GM23338 (cell line): ENCODE results near the gene WDCP. TPM values are rescaled to one million over a fixed set of nuclear protein-coding genes. Genes with fewer than 3 reads are reported as not detected.

Experiments used
- ATAC-seq: fragments of 200-7000 bp; cut with Tn5 transposase; 3 replicates; pipeline ENCODE4 v1.9.1; 2020
- DNase-seq: peaks from one replicate; pipeline ENCODE4 v3.0.0-alpha.2; 2015; ENCODE audit warnings: low spot score
- H2AFZ ChIP-seq: fragments of 200-600 bp; sonication (generic); 2 replicates; pipeline ENCODE4 v1.8.0; 2016; ENCODE audit warnings: antibody characterized with exemption, mild to moderate bottlenecking, moderate library complexity
- H3F3A ChIP-seq: fragments of 200-600 bp; sonication (generic); replicated peaks from 2 replicates; pipeline ENCODE4 v1.8.0; 2017; ENCODE audit warnings: antibody characterized with exemption, mixed run types, low read depth
- H3K27ac ChIP-seq: fragments of 200-600 bp; sonication (generic); 2 replicates; pipeline ENCODE4 v1.6.1; 2016; ENCODE audit warnings: low read depth
- H3K27me3 ChIP-seq: fragments of 200-600 bp; sonication (generic); 2 replicates; pipeline ENCODE4 v1.8.0; 2016; ENCODE audit warnings: mild to moderate bottlenecking, mixed run types, moderate library complexity; ENCODE audit not compliant: insufficient read depth
- H3K36me3 ChIP-seq: fragments of 200-600 bp; sonication (generic); 2 replicates; pipeline ENCODE4 v1.8.0; 2016; ENCODE audit warnings: mild to moderate bottlenecking; ENCODE audit not compliant: insufficient read depth
- H3K4me1 ChIP-seq: fragments of 200-600 bp; sonication (generic); 2 replicates; pipeline ENCODE4 v1.8.0; 2016; ENCODE audit warnings: mild to moderate bottlenecking, moderate library complexity; ENCODE audit not compliant: insufficient read depth
- H3K4me2 ChIP-seq: fragments of 200-600 bp; sonication (generic); 2 replicates; pipeline ENCODE4 v1.7.1; 2017; ENCODE audit warnings: mixed run types
- H3K4me3 ChIP-seq: fragments of 200-600 bp; sonication (generic); 2 replicates; pipeline ENCODE4 v1.6.1; 2016; ENCODE audit warnings: mixed run types
- H3K79me2 ChIP-seq: fragments of 200-600 bp; sonication (generic); replicated peaks from 2 replicates; pipeline ENCODE4 v1.8.0; 2017; ENCODE audit warnings: mild to moderate bottlenecking; ENCODE audit not compliant: insufficient read depth
- H3K9me2 ChIP-seq: fragments of 200-600 bp; sonication (generic); 2 replicates; pipeline ENCODE4 v1.8.0; 2017; ENCODE audit not compliant: insufficient read depth
- H4K20me1 ChIP-seq: fragments of 200-600 bp; sonication (generic); replicated peaks from 2 replicates; pipeline ENCODE4 v1.8.0; 2017; ENCODE audit warnings: mild to moderate bottlenecking; ENCODE audit not compliant: insufficient read depth
- H3K27ac Mint-ChIP-seq: 2 replicates; pipeline ENCODE4 v1.8.0; 2020; ENCODE audit warnings: inconsistent platforms, mild to moderate bottlenecking, moderate library complexity, mixed read lengths
- H3K27me3 Mint-ChIP-seq: 3 replicates; pipeline ENCODE4 v1.8.0; 2022; ENCODE audit warnings: low read depth, mild to moderate bottlenecking, moderate library complexity, mixed read lengths, inconsistent platforms; ENCODE audit not compliant: insufficient read depth, poor library complexity
- H3K36me3 Mint-ChIP-seq: 3 replicates; pipeline ENCODE4 v1.8.0; 2021; ENCODE audit warnings: low read depth, mild to moderate bottlenecking, inconsistent platforms, moderate library complexity, mixed read lengths
- H3K4me1 Mint-ChIP-seq: 3 replicates; pipeline ENCODE4 v1.8.0; 2020; ENCODE audit warnings: mild to moderate bottlenecking, inconsistent platforms, mixed read lengths
- H3K4me3 Mint-ChIP-seq: 3 replicates; pipeline ENCODE4 v1.8.0; 2021; ENCODE audit warnings: moderate library complexity, mild to moderate bottlenecking, inconsistent platforms, mixed read lengths
- H3K9me3 Mint-ChIP-seq: 3 replicates; pipeline ENCODE4 v1.8.0; 2020; ENCODE audit warnings: moderate library complexity, mild to moderate bottlenecking, inconsistent platforms, mixed read lengths
- CREB1 ChIP-seq: fragments of 250-450 bp; sonication (Bioruptor Pico); IDR thresholded peaks from 2 replicates; pipeline ENCODE4 v1.5.0; 2020; ENCODE audit warnings: low read depth, mild to moderate bottlenecking, moderate library complexity
- CTCF ChIP-seq, 2 experiments: fragments of 200-600 bp in 1 of 2; sonication (generic) in 1 of 2; conservative IDR thresholded peaks; 2 replicates each; pipeline versions ENCODE4 v1.5.1 to v1.6.1; 2016 to 2017; ENCODE audit warnings: antibody characterized with exemption in 2 of 2, low read depth in 2 of 2, mild to moderate bottlenecking in 2 of 2, moderate library complexity in 1 of 2
- EZH2 ChIP-seq: fragments of 200-600 bp; sonication (generic); IDR thresholded peaks from one replicate; pipeline ENCODE4 v1.8.0; 2017; ENCODE audit warnings: antibody characterized with exemption, mild to moderate bottlenecking, low read depth; ENCODE audit not compliant: unreplicated experiment
- JUNB ChIP-seq: IDR thresholded peaks from one replicate; pipeline ENCODE4 v1.6.1; 2016; ENCODE audit warnings: antibody characterized with exemption; ENCODE audit not compliant: unreplicated experiment
- NANOG ChIP-seq: IDR thresholded peaks from 2 replicates; pipeline ENCODE4 v1.6.1; 2016; ENCODE audit warnings: antibody characterized with exemption, borderline replicate concordance
- POLR2AphosphoS5 ChIP-seq: IDR thresholded peaks from 2 replicates; pipeline ENCODE4 v1.6.1; 2016; ENCODE audit warnings: antibody characterized with exemption, low read depth
- ZNF331 ChIP-seq: fragments of 250-450 bp; sonication (Bioruptor Pico); IDR thresholded peaks from 2 replicates; pipeline ENCODE4 v1.5.0; 2020; ENCODE audit warnings: low read depth, mild to moderate bottlenecking, moderate library complexity
- polyA plus RNA-seq: library from polyadenylated mRNA; unstranded; fragments of >200 nt; fragmentation: Nextera tagmentation; extraction: Ambion mirVana; gene quantifications from 2 replicates; pipeline ENCODE4 v1.2.1, GENCODE V29; 2016
- total RNA-seq: library from RNA; depleted of rRNA; stranded (reverse); fragments of >200 nt; shearing (Covaris generic); gene quantifications from 2 replicates; pipeline ENCODE4 v1.2.3, GENCODE V29; 2014
- TF ChIP-seq, protein P1 (sequence below): IDR thresholded peaks from one replicate; pipeline ENCODE4 v1.6.1; 2018; ENCODE audit warnings: antibody characterized with exemption; ENCODE audit not compliant: unreplicated experiment
- TF ChIP-seq, protein P2 (sequence below): fragments of 250-450 bp; sonication (Bioruptor Pico); IDR thresholded peaks from 2 replicates; pipeline ENCODE4 v1.5.0; 2020; ENCODE audit warnings: mild to moderate bottlenecking, moderate library complexity

Gene WDCP
- total and polyA plus RNA-seq, 2 experiments from 2014 or later: 10.5 to 28.6 TPM

- TF ChIP-seq CTCF (conservative IDR thresholded peaks at IDR 0.05; ENCODE audit: low read depth in 2 of 2) (no peak), EZH2 (no peak), ZNF331 (no peak)
Observed at GRCh38 chr2:24017711-24018110, 29.5 kb downstream of the WDCP start (continued).

DNA sequence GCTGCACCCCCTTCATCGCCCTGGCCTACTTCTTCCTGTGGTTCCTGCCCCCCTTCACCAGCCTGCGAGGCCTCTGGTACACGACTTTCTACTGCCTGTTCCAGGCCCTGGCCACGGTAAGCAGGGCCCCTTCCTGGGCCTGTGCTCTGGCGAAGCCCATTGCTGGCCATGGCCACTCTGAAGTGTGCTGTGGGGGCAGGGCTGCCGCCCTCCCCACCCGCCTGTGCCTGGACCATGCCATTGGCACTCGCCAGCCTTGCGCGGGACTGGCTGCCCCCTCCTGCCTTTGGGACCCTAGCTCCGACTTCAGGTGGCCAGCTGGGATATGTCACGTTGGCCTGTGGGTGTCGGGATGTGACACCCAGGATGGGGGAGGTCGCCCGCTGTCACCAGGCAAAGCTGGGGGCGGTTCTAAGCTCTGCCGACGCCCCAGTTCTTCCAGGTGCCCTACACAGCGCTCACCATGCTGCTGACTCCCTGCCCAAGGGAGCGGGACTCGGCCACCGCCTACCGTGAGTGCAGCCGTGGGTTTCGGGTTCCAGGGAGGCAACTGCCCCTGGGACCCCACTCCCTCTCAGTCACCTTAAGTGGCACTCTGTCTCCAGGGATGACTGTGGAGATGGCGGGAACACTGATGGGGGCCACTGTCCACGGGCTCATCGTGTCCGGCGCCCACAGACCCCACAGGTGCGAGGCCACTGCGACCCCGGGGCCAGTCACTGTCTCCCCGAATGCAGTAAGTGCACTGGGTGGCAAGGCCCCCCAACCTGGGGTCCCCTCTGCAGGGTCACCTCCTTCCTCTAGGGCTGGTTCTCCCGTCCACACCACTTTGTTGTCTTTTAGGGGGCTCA is 30.1 kb downstream of the WDCP start:
- Histone ChIP-seq H3K36me3 (no peaks in the 10 kb centered on the region), H3F3A (no peaks in the 10 kb centered on the region), H3K27ac (no peak overlapping the region), H3K9me2 (no peaks in the 10 kb centered on the region), H3K4me3 (no peak overlapping the region), H3K4me2 (no peak overlapping the region), H2AFZ (no peak overlapping the region), H3K4me1 (peaks cover 16% of the 10 kb centered on the region; the same call in 1 of the 2 replicates), H3K27me3 (no peaks in the 10 kb centered on the region), H4K20me1 (no peaks in the 10 kb centered on the region), H3K79me2 (no peaks in the 10 kb centered on the region)
- Mint-ChIP-seq H3K9me3 (no peaks in the 10 kb centered on the region), H3K4me1 (peaks cover 27% of the 10 kb centered on the region), H3K27ac (no peak overlapping the region), H3K4me3 (no peak overlapping the region), H3K36me3 (peaks cover 3% of the 10 kb centered on the region; the same call in 1 of the 3 replicates), H3K27me3 (peaks cover 14% of the 10 kb centered on the region)
- DNase-seq: no peak
- ATAC-seq: no peak
- no peak for TF ChIP-seq POLR2AphosphoS5
- TF ChIP-seq ZNF331: no peak
- TF ChIP-seq, protein P1, sequence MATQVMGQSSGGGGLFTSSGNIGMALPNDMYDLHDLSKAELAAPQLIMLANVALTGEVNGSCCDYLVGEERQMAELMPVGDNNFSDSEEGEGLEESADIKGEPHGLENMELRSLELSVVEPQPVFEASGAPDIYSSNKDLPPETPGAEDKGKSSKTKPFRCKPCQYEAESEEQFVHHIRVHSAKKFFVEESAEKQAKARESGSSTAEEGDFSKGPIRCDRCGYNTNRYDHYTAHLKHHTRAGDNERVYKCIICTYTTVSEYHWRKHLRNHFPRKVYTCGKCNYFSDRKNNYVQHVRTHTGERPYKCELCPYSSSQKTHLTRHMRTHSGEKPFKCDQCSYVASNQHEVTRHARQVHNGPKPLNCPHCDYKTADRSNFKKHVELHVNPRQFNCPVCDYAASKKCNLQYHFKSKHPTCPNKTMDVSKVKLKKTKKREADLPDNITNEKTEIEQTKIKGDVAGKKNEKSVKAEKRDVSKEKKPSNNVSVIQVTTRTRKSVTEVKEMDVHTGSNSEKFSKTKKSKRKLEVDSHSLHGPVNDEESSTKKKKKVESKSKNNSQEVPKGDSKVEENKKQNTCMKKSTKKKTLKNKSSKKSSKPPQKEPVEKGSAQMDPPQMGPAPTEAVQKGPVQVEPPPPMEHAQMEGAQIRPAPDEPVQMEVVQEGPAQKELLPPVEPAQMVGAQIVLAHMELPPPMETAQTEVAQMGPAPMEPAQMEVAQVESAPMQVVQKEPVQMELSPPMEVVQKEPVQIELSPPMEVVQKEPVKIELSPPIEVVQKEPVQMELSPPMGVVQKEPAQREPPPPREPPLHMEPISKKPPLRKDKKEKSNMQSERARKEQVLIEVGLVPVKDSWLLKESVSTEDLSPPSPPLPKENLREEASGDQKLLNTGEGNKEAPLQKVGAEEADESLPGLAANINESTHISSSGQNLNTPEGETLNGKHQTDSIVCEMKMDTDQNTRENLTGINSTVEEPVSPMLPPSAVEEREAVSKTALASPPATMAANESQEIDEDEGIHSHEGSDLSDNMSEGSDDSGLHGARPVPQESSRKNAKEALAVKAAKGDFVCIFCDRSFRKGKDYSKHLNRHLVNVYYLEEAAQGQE: no peak
- TF ChIP-seq CREB1 (CRISPR knock-in tag): no peak
- TF ChIP-seq, protein P2, sequence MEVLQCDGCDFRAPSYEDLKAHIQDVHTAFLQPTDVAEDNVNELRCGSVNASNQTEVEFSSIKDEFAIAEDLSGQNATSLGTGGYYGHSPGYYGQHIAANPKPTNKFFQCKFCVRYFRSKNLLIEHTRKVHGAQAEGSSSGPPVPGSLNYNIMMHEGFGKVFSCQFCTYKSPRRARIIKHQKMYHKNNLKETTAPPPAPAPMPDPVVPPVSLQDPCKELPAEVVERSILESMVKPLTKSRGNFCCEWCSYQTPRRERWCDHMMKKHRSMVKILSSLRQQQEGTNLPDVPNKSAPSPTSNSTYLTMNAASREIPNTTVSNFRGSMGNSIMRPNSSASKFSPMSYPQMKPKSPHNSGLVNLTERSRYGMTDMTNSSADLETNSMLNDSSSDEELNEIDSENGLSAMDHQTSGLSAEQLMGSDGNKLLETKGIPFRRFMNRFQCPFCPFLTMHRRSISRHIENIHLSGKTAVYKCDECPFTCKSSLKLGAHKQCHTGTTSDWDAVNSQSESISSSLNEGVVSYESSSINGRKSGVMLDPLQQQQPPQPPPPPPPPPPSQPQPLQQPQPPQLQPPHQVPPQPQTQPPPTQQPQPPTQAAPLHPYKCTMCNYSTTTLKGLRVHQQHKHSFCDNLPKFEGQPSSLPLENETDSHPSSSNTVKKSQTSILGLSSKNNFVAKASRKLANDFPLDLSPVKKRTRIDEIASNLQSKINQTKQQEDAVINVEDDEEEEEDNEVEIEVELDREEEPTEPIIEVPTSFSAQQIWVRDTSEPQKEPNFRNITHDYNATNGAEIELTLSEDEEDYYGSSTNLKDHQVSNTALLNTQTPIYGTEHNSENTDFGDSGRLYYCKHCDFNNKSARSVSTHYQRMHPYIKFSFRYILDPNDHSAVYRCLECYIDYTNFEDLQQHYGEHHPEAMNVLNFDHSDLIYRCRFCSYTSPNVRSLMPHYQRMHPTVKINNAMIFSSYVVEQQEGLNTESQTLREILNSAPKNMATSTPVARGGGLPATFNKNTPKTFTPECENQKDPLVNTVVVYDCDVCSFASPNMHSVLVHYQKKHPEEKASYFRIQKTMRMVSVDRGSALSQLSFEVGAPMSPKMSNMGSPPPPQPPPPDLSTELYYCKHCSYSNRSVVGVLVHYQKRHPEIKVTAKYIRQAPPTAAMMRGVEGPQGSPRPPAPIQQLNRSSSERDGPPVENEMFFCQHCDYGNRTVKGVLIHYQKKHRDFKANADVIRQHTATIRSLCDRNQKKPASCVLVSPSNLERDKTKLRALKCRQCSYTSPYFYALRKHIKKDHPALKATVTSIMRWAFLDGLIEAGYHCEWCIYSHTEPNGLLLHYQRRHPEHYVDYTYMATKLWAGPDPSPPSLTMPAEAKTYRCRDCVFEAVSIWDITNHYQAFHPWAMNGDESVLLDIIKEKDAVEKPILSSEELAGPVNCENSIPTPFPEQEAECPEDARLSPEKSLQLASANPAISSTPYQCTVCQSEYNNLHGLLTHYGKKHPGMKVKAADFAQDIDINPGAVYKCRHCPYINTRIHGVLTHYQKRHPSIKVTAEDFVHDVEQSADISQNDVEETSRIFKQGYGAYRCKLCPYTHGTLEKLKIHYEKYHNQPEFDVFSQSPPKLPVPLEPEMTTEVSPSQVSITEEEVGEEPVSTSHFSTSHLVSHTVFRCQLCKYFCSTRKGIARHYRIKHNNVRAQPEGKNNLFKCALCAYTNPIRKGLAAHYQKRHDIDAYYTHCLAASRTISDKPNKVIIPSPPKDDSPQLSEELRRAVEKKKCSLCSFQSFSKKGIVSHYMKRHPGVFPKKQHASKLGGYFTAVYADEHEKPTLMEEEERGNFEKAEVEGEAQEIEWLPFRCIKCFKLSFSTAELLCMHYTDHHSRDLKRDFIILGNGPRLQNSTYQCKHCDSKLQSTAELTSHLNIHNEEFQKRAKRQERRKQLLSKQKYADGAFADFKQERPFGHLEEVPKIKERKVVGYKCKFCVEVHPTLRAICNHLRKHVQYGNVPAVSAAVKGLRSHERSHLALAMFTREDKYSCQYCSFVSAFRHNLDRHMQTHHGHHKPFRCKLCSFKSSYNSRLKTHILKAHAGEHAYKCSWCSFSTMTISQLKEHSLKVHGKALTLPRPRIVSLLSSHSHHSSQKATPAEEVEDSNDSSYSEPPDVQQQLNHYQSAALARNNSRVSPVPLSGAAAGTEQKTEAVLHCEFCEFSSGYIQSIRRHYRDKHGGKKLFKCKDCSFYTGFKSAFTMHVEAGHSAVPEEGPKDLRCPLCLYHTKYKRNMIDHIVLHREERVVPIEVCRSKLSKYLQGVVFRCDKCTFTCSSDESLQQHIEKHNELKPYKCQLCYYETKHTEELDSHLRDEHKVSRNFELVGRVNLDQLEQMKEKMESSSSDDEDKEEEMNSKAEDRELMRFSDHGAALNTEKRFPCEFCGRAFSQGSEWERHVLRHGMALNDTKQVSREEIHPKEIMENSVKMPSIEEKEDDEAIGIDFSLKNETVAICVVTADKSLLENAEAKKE: no peak
- TF ChIP-seq NANOG: no peak
- TF ChIP-seq CTCF (conservative IDR thresholded peaks at IDR 0.05; ENCODE audit: low read depth in 2 of 2): no peak
- no peak for TF ChIP-seq JUNB
- no peak for TF ChIP-seq EZH2
